ENCODE results near the gene EPB41L4B.

Gene EPB41L4B

GRCh38 chr9:109299891-109300290 is 21.0 kb downstream of the EPB41L4B start:
- H3K4me3 ChIP-seq (ENCODE audit: low read depth, low read length), result no peak overlapping the region
- TF ChIP-seq CTCF (IDR thresholded peaks at IDR 0.05; ENCODE audit: borderline replicate concordance, insufficient read depth, low read depth, low read length), result no peak

GRCh38 chr9:109297899-109298298 is 23.0 kb downstream of the EPB41L4B start:
- no peak for TF ChIP-seq CTCF (IDR thresholded peaks at IDR 0.05; ENCODE audit: borderline replicate concordance, insufficient read depth, low read depth, low read length)
- H3K4me3 ChIP-seq (ENCODE audit: low read depth, low read length), result no peak overlapping the region

GRCh38 chr9:109295221-109296130 is 25.4 kb downstream of the EPB41L4B start:
- no peak for TF ChIP-seq CTCF (IDR thresholded peaks at IDR 0.05; ENCODE audit: borderline replicate concordance, insufficient read depth, low read depth, low read length)
- no peak overlapping the region for H3K4me3 ChIP-seq (ENCODE audit: low read depth, low read length)

GRCh38 chr9:109290385-109290784 is 30.5 kb downstream of the EPB41L4B start:
- no peak for TF ChIP-seq CTCF (IDR thresholded peaks at IDR 0.05; ENCODE audit: borderline replicate concordance, insufficient read depth, low read depth, low read length)
- H3K4me3 ChIP-seq (ENCODE audit: low read depth, low read length), result no peak overlapping the region

GRCh38 chr9:109289931-109290330 is 30.9 kb downstream of the EPB41L4B start:
- H3K4me3 ChIP-seq (ENCODE audit: low read depth, low read length), result no peak overlapping the region
- no peak for TF ChIP-seq CTCF (IDR thresholded peaks at IDR 0.05; ENCODE audit: borderline replicate concordance, insufficient read depth, low read depth, low read length)

- no peak overlapping the region for H3K4me3 ChIP-seq (ENCODE audit: low read depth, low read length)
- TF ChIP-seq CTCF (IDR thresholded peaks at IDR 0.05; ENCODE audit: borderline replicate concordance, insufficient read depth, low read depth, low read length), result no peak
These were observed 31.7 kb downstream of the EPB41L4B start for GRCh38 chr9:109289186-109289585.

GRCh38 chr9:109286981-109287380 is 33.9 kb downstream of the EPB41L4B start:
- no peak for TF ChIP-seq CTCF (IDR thresholded peaks at IDR 0.05; ENCODE audit: borderline replicate concordance, insufficient read depth, low read depth, low read length)
- no peak overlapping the region for H3K4me3 ChIP-seq (ENCODE audit: low read depth, low read length)

Measured in GM12875 (cell line).